ENCODE data around the gene TBC1D5. TPM values are rescaled to one million over a fixed set of nuclear protein-coding genes. Genes with fewer than 3 reads are reported as not detected.
"Not testable (repeated sequence)": the region's sequence is repeated elsewhere in the genome, so short reads cannot be mapped to it uniquely, and the experiment has no call there.

Gene TBC1D5
- total RNA-seq, 1 experiment from 2014 or later = 33.9 TPM

DNA sequence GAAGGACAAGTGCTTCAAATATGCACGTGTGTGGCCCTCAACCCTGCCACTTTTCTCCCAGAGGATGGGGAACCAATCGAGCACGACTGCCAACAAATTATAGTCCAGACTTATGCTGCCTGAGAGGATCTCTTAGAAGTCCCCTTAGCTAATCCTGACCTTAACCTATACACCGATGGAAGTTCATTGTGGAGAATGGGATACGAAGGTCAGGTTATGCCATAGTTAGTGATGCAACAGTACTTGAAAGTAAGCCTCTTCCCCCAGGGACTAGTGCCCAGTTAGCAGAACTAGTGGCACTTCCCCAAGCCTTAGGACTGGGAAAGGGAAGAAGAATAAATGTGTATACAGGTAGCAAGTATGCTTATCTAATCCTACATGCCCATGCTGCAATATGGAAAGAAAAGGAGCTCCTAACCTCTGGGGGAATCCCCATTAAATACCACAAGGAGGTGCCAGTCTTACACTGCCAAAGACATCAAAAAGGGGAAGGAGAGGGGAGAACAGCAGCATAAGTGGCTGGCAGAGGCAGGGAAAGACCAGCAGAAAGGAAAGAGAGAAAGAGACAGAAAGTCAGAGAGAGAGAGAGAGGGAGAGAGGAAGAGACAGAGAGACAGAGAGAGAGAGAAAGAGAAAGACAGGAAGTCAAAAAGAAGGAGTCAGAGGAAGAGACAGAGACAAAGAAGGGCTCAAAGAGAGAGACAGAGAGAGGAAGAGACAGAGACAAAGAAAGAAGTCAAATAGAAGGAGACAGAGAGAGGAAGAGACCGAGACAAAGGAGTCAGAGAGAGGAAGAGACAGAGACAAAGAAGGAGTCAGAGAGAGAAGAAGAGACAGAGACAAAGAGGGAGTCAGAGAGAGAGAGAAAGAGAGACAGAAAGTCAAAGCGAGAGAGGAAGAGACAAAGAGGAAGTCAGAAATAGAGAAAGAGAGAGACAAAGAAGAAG, 37.1 kb upstream of the TBC1D5 start:
- H3K9me3 ChIP-seq (ENCODE audit: control insufficient read depth in 1 of 2, insufficient read depth in 1 of 2, low read depth in 1 of 2, low read length in 2 of 2); H3K27me3 ChIP-seq (ENCODE audit: insufficient read depth, low read length); H3K36me3 ChIP-seq (ENCODE audit: control insufficient read depth in 1 of 2, insufficient read depth in 2 of 2, low read length in 2 of 2); H3K4me2 ChIP-seq (ENCODE audit: low read length); H3K4me1 ChIP-seq (ENCODE audit: control insufficient read depth in 1 of 2, insufficient read depth in 2 of 2, low read length in 2 of 2); CTCF ChIA-PET; DNase-seq (ENCODE audit: low read depth, low spot score); BruUV-seq (replicated peaks); H3K9me2 ChIP-seq (ENCODE audit: insufficient read depth); POLR2A ChIA-PET; ATAC-seq; H4K20me1 ChIP-seq (ENCODE audit: insufficient read depth); H2AFZ ChIP-seq (ENCODE audit: low read depth, low read length, poor library complexity, severe bottlenecking); H3K79me2 ChIP-seq (ENCODE audit: insufficient read depth, low read length); H3K9ac ChIP-seq (ENCODE audit: low read length); H3K4me3 ChIP-seq (replicated peaks in 1 of 2; ENCODE audit: low read depth in 1 of 2, low read length in 2 of 2); intact Hi-C loops (cut with micrococcal nuclease); RAD21 ChIA-PET (ENCODE audit: low non-redundant PET in 1 of 2, low total read pairs in 2 of 2, uncharacterized antibody in 2 of 2, unreplicated experiment in 2 of 2); H3K27ac ChIP-seq (ENCODE audit: low read depth, low read length): not testable (repeated sequence)
- TF ChIP-seq, protein P1, sequence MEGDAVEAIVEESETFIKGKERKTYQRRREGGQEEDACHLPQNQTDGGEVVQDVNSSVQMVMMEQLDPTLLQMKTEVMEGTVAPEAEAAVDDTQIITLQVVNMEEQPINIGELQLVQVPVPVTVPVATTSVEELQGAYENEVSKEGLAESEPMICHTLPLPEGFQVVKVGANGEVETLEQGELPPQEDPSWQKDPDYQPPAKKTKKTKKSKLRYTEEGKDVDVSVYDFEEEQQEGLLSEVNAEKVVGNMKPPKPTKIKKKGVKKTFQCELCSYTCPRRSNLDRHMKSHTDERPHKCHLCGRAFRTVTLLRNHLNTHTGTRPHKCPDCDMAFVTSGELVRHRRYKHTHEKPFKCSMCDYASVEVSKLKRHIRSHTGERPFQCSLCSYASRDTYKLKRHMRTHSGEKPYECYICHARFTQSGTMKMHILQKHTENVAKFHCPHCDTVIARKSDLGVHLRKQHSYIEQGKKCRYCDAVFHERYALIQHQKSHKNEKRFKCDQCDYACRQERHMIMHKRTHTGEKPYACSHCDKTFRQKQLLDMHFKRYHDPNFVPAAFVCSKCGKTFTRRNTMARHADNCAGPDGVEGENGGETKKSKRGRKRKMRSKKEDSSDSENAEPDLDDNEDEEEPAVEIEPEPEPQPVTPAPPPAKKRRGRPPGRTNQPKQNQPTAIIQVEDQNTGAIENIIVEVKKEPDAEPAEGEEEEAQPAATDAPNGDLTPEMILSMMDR (IDR thresholded peaks at IDR 0.05 in 2 of 3, conservative IDR thresholded peaks at IDR 0.05 in 1 of 3; ENCODE audit: borderline replicate concordance in 1 of 3, insufficient read depth in 1 of 3, low read depth in 2 of 3, low read length in 2 of 3) = peak in 1 of 3 experiments; percentile 10; a peak in 1 of 6 replicates
- peak; percentile 35; the same call in 1 of the 2 replicates for TF ChIP-seq RAD21 (IDR thresholded peaks at IDR 0.05; ENCODE audit: low read depth)

- CTCF ChIA-PET; ATAC-seq; H3K9ac ChIP-seq (ENCODE audit: low read length); H3K36me3 ChIP-seq (ENCODE audit: control insufficient read depth in 1 of 2, insufficient read depth in 2 of 2, low read length in 2 of 2); H3K4me2 ChIP-seq (ENCODE audit: low read length); H3K79me2 ChIP-seq (ENCODE audit: insufficient read depth, low read length); H3K9me3 ChIP-seq (ENCODE audit: control insufficient read depth in 1 of 2, insufficient read depth in 1 of 2, low read depth in 1 of 2, low read length in 2 of 2); DNase-seq (ENCODE audit: low read depth, low spot score); POLR2A ChIA-PET; H3K27ac ChIP-seq (ENCODE audit: low read depth, low read length); H3K4me3 ChIP-seq (replicated peaks in 1 of 2; ENCODE audit: low read depth in 1 of 2, low read length in 2 of 2); H3K9me2 ChIP-seq (ENCODE audit: insufficient read depth); RAD21 ChIA-PET (ENCODE audit: low non-redundant PET in 1 of 2, low total read pairs in 2 of 2, uncharacterized antibody in 2 of 2, unreplicated experiment in 2 of 2); H2AFZ ChIP-seq (ENCODE audit: low read depth, low read length, poor library complexity, severe bottlenecking); H4K20me1 ChIP-seq (ENCODE audit: insufficient read depth); H3K4me1 ChIP-seq (ENCODE audit: control insufficient read depth in 1 of 2, insufficient read depth in 2 of 2, low read length in 2 of 2); H3K27me3 ChIP-seq (ENCODE audit: insufficient read depth, low read length); intact Hi-C loops (cut with micrococcal nuclease); BruUV-seq (replicated peaks): not testable (repeated sequence)
Observed at GRCh38 chr3:17777326-17777725, 34.9 kb upstream of the TBC1D5 start.

Measured in HCT116 (cell line).